T47D (cell line): Measurements from ENCODE around the gene WWTR1.

Experiments
- DNase-seq, 2 experiments: peaks; one replicate each; pipeline versions ENCODE4 v3.0.0 to v3.0.0-alpha.2; 2011 to 2012; ENCODE audit warnings: low read depth in 1 of 2, low spot score in 1 of 2
- JUND ChIP-seq: IDR thresholded peaks from 2 replicates; pipeline ENCODE4 v1.6.1; 2012; ENCODE audit warnings: low read depth
- in situ Hi-C: cut with HindIII; loops from 2 replicates; pipeline ENCODE4 v1.10.0; 2016; ENCODE audit warnings: low sequenced_read_pairs, low pct_unique_long_range_greater_than_20kb

The WWTR1 gene

GRCh38 chr3:149494759-149495580 lies 162.9 kb downstream of the WWTR1 start:
- TF ChIP-seq JUND: no peak
- DNase-seq: no peak
- in situ Hi-C loops: no loop called here

- DNase-seq: peak; percentile 59 to 83
- no peak for TF ChIP-seq JUND
Observed at GRCh38 chr3:149494022-149494758, 163.6 kb downstream of the WWTR1 start.

GRCh38 chr3:149493315-149494021 lies 164.4 kb downstream of the WWTR1 start:
- no peak for TF ChIP-seq JUND
- in situ Hi-C loops: no loop called here
- DNase-seq: no peak

More at GRCh38 chr3:149494022-149494758, 163.6 kb downstream of the WWTR1 start:
- in situ Hi-C loops: no loop called here

GRCh38 chr3:149490260-149490971 lies 167.4 kb downstream of the WWTR1 start:
- no peak for DNase-seq
- in situ Hi-C loops: no loop called here
- no peak for TF ChIP-seq JUND

- in situ Hi-C loops: no loop called here
- no peak for TF ChIP-seq JUND
- no peak for DNase-seq
Observed at GRCh38 chr3:149489060-149489690, 168.7 kb downstream of the WWTR1 start.

- no peak for TF ChIP-seq JUND
- DNase-seq: peak in 1 of 2 experiments; percentile 46
- in situ Hi-C loops: no loop called here
Observed at GRCh38 chr3:149487598-149488197, 170.1 kb downstream of the WWTR1 start.

GRCh38 chr3:149486726-149487125 lies 171.1 kb downstream of the WWTR1 start:
- no peak for TF ChIP-seq JUND
- no peak for DNase-seq
- in situ Hi-C loops: no loop called here

GRCh38 chr3:149481491-149481890 lies 176.3 kb downstream of the WWTR1 start:
- in situ Hi-C loops: no loop called here
- TF ChIP-seq JUND: no peak

GRCh38 chr3:149481056-149481455 lies 176.8 kb downstream of the WWTR1 start:
- TF ChIP-seq JUND: no peak
- no peak for DNase-seq
- in situ Hi-C loops: no loop called here

More at GRCh38 chr3:149481491-149481890, 176.3 kb downstream of the WWTR1 start:
- no peak for DNase-seq

- in situ Hi-C loops: no loop called here
- TF ChIP-seq JUND: no peak
- peak; percentile 38 to 89 for DNase-seq
Observed at GRCh38 chr3:149480326-149481017, 177.4 kb downstream of the WWTR1 start.
